Measurements from ENCODE around the gene RPL26. TPM values are rescaled to one million over a fixed set of nuclear protein-coding genes. Genes with fewer than 3 reads are reported as not detected.
"Not testable (repeated sequence)": the region's sequence is repeated elsewhere in the genome, so short reads cannot be mapped to it uniquely, and the experiment has no call there.

The RPL26 gene
- total RNA-seq, 2 donors from 2014 or later: 1,739 to 2,129 TPM

DNA sequence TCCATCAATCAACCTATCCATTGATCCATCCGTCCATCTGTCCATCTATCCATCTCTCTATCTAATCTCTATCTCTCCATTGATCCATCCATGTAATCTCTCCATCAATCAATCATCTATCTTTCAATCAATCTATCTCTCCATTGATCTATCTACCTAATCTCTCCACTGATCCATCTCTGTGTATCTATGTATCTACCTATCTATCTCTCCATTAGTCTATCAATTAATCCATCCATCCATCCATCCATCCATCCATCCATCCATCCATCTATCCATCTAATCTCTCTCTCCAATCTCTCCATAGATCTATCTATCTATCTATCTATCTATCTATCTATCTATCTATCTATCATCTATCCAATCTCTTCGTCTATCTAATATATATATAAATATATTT lies 18.1 kb upstream of the RPL26 start:
- Histone ChIP-seq H3K9me3 (ENCODE audit: control insufficient read depth, low read length) (no peaks in the 10 kb centered on the region), H3K9ac (ENCODE audit: extremely low read depth, low read length, poor library complexity, severe bottlenecking) (no peak overlapping the region), H3K27ac (ENCODE audit: low read depth, low read length) (no peak overlapping the region), H3K27me3 (ENCODE audit: control insufficient read depth, insufficient read depth, low read length, poor library complexity, severe bottlenecking) (peaks cover 6% of the 10 kb centered on the region), H3K4me3 (ENCODE audit: low read length) (no peak overlapping the region), H3K36me3 (ENCODE audit: control insufficient read depth, insufficient read depth, low read length) (no peaks in the 10 kb centered on the region), H3K4me1 (ENCODE audit: control insufficient read depth, insufficient read depth, low read length) (peaks cover 4% of the 10 kb centered on the region)
- TF ChIP-seq CTCF (conservative IDR thresholded peaks at IDR 0.05): no peak
- H3K27me3 Mint-ChIP-seq (ENCODE audit: insufficient read depth): peaks cover 23% of the 10 kb centered on the region
- no peaks in the 10 kb centered on the region for H3K36me3 Mint-ChIP-seq (ENCODE audit: low read depth)
- H3K27ac Mint-ChIP-seq: no peak overlapping the region
- H3K4me1 Mint-ChIP-seq: no peaks in the 10 kb centered on the region
- WGBS, 2 experiments (ENCODE audit: insufficient coverage in 1 of 2, insufficient read length in 1 of 2): 87 to 89% methylated on average over 1 of the region's 2 CpGs
- H3K9me3 Mint-ChIP-seq: no peaks in the 10 kb centered on the region
- DNase-seq: no peak
- no peak overlapping the region for H3K4me3 Mint-ChIP-seq

GRCh38 chr17:8398980-8399379 lies 16.0 kb upstream of the RPL26 start:
- H3K4me3 ChIP-seq (ENCODE audit: low read length): no peak overlapping the region
- no peak for TF ChIP-seq CTCF (conservative IDR thresholded peaks at IDR 0.05)
- H3K9ac ChIP-seq (ENCODE audit: extremely low read depth, low read length, poor library complexity, severe bottlenecking): no peak overlapping the region
- no peaks in the 10 kb centered on the region for H3K9me3 ChIP-seq (ENCODE audit: control insufficient read depth, low read length)
- 75 to 88% methylated on average over 5 to 6 of the region's 6 CpGs for WGBS, 2 experiments (ENCODE audit: insufficient coverage in 1 of 2, insufficient read length in 1 of 2)
- H3K36me3 Mint-ChIP-seq (ENCODE audit: low read depth): no peaks in the 10 kb centered on the region
- peaks cover 18% of the 10 kb centered on the region for H3K27me3 ChIP-seq (ENCODE audit: control insufficient read depth, insufficient read depth, low read length, poor library complexity, severe bottlenecking)
- peaks cover 27% of the 10 kb centered on the region for H3K27me3 Mint-ChIP-seq (ENCODE audit: insufficient read depth)
- H3K4me1 ChIP-seq (ENCODE audit: control insufficient read depth, insufficient read depth, low read length): peaks cover 4% of the 10 kb centered on the region
- H3K27ac Mint-ChIP-seq: no peak overlapping the region
- H3K27ac ChIP-seq (ENCODE audit: low read depth, low read length): no peak overlapping the region
- H3K36me3 ChIP-seq (ENCODE audit: control insufficient read depth, insufficient read depth, low read length): no peaks in the 10 kb centered on the region
- H3K4me1 Mint-ChIP-seq: no peaks in the 10 kb centered on the region
- DNase-seq: no peak
- no peak overlapping the region for H3K4me3 Mint-ChIP-seq
- no peaks in the 10 kb centered on the region for H3K9me3 Mint-ChIP-seq

- WGBS, 2 experiments (ENCODE audit: insufficient coverage in 1 of 2, insufficient read length in 1 of 2): 81 to 87% methylated on average over 13 of the region's 13 CpGs
- Histone ChIP-seq H3K9me3 (ENCODE audit: control insufficient read depth, low read length) (no peaks in the 10 kb centered on the region), H3K27me3 (ENCODE audit: control insufficient read depth, insufficient read depth, low read length, poor library complexity, severe bottlenecking) (peaks cover 18% of the 10 kb centered on the region), H3K9ac (ENCODE audit: extremely low read depth, low read length, poor library complexity, severe bottlenecking) (no peak within 1 kb of the TSS), H3K27ac (ENCODE audit: low read depth, low read length) (no peak within 1 kb of the TSS), H3K4me1 (ENCODE audit: control insufficient read depth, insufficient read depth, low read length) (peaks cover 4% of the 10 kb centered on the region), H3K4me3 (ENCODE audit: low read length) (no peak within 1 kb of the TSS), H3K36me3 (ENCODE audit: control insufficient read depth, insufficient read depth, low read length) (no peaks in the 10 kb centered on the region)
- Mint-ChIP-seq H3K4me1 (no peaks in the 10 kb centered on the region), H3K27ac (no peak within 1 kb of the TSS), H3K9me3 (no peaks in the 10 kb centered on the region), H3K4me3 (no peak within 1 kb of the TSS), H3K36me3 (ENCODE audit: low read depth) (no peaks in the 10 kb centered on the region), H3K27me3 (ENCODE audit: insufficient read depth) (peaks cover 27% of the 10 kb centered on the region)
- no peak for DNase-seq
- TF ChIP-seq CTCF (conservative IDR thresholded peaks at IDR 0.05): no peak
These were observed 14.6 kb upstream of the RPL26 start, which contains the start of gene RNF222 for GRCh38 chr17:8397636-8398035. Gene RNF222, minus strand, starts transcription at chr17:8397827. Its CDS starts 4,366 bp downstream, at chr17:8393461.

- H3K4me3 ChIP-seq (ENCODE audit: low read length); H3K27ac Mint-ChIP-seq; H3K36me3 ChIP-seq (ENCODE audit: control insufficient read depth, insufficient read depth, low read length); DNase-seq; H3K27ac ChIP-seq (ENCODE audit: low read depth, low read length); H3K36me3 Mint-ChIP-seq (ENCODE audit: low read depth); H3K4me1 ChIP-seq (ENCODE audit: control insufficient read depth, insufficient read depth, low read length); H3K9me3 Mint-ChIP-seq; H3K4me1 Mint-ChIP-seq; H3K9me3 ChIP-seq (ENCODE audit: control insufficient read depth, low read length); H3K9ac ChIP-seq (ENCODE audit: extremely low read depth, low read length, poor library complexity, severe bottlenecking); H3K4me3 Mint-ChIP-seq: not testable (repeated sequence)
- WGBS, 2 experiments (ENCODE audit: insufficient coverage in 1 of 2, insufficient read length in 1 of 2): 90 to 95% methylated on average over 9 of the region's 9 CpGs
- H3K27me3 Mint-ChIP-seq (ENCODE audit: insufficient read depth): peaks cover 23% of the 10 kb centered on the region
- peaks cover 18% of the 10 kb centered on the region for H3K27me3 ChIP-seq (ENCODE audit: control insufficient read depth, insufficient read depth, low read length, poor library complexity, severe bottlenecking)
These were observed 11.5 kb upstream of the RPL26 start for GRCh38 chr17:8394497-8394896.

All from endodermal cell (in vitro differentiated cells).